HG03575 (cell line): ENCODE data around the gene DSC2.
"Not testable (repeated sequence)": the region's sequence is repeated elsewhere in the genome, so short reads cannot be mapped to it uniquely, and the experiment has no call there.

Experiments
- ATAC-seq: cut with Tn5 transposase; IDR thresholded peaks from one replicate; pipeline ENCODE4 v1.9.1; 2021; ENCODE audit not compliant: unreplicated experiment, insufficient number of reproducible peaks, low FRiP score; ENCODE audit errors: extremely low read depth

DSC2 gene

GRCh38 chr18:31050635-31051034, 51.6 kb downstream of the DSC2 start:
- no peak for ATAC-seq

GRCh38 chr18:31049189-31049588, 53.0 kb downstream of the DSC2 start:
- ATAC-seq: no peak

GRCh38 chr18:31048216-31048615, 54.0 kb downstream of the DSC2 start:
- no peak for ATAC-seq

GRCh38 chr18:31046916-31047315, 55.3 kb downstream of the DSC2 start:
- ATAC-seq: no peak

GRCh38 chr18:31045599-31045998, 56.6 kb downstream of the DSC2 start:
- ATAC-seq: no peak

GRCh38 chr18:31044926-31045325, 57.3 kb downstream of the DSC2 start:
- ATAC-seq: no peak

- no peak for ATAC-seq
Observed at GRCh38 chr18:31043709-31044108, 58.5 kb downstream of the DSC2 start.

GRCh38 chr18:31042406-31043181, 59.6 kb downstream of the DSC2 start, which contains the start of gene DSC3:
TSS of gene DSC3 (minus strand) at chr18:31042742. CDS start at chr18:31042660, 82 bp downstream.
- no peak for ATAC-seq

GRCh38 chr18:31042084-31042405, 60.2 kb downstream of the DSC2 start:
- no peak for ATAC-seq

- ATAC-seq: no peak
Observed at GRCh38 chr18:31041271-31042083, 60.7 kb downstream of the DSC2 start.

GRCh38 chr18:31040686-31041270, 61.4 kb downstream of the DSC2 start:
- ATAC-seq: no peak

- no peak for ATAC-seq
Observed at GRCh38 chr18:31039426-31039825, 62.8 kb downstream of the DSC2 start.

- not testable (repeated sequence) for ATAC-seq
Observed at GRCh38 chr18:31037686-31038085, 64.5 kb downstream of the DSC2 start.

- no peak for ATAC-seq
Observed at GRCh38 chr18:31034541-31034940, 67.7 kb downstream of the DSC2 start.

GRCh38 chr18:31030574-31031278, 71.5 kb downstream of the DSC2 start:
- no peak for ATAC-seq

- ATAC-seq: no peak
Observed at GRCh38 chr18:31015715-31016434, 86.3 kb downstream of the DSC2 start.

GRCh38 chr18:31011455-31011854, 90.8 kb downstream of the DSC2 start:
- ATAC-seq: not testable (repeated sequence)

- no peak for ATAC-seq
Observed at GRCh38 chr18:31010601-31011000, 91.6 kb downstream of the DSC2 start.
